GM21423 (cell line): ENCODE measurements around the gene FBXO31.

Experiments
- ATAC-seq: cut with Tn5 transposase; IDR thresholded peaks from one replicate; pipeline ENCODE4 v1.9.1; 2021; ENCODE audit warnings: mild to moderate bottlenecking, moderate library complexity; ENCODE audit not compliant: unreplicated experiment

FBXO31 gene

DNA sequence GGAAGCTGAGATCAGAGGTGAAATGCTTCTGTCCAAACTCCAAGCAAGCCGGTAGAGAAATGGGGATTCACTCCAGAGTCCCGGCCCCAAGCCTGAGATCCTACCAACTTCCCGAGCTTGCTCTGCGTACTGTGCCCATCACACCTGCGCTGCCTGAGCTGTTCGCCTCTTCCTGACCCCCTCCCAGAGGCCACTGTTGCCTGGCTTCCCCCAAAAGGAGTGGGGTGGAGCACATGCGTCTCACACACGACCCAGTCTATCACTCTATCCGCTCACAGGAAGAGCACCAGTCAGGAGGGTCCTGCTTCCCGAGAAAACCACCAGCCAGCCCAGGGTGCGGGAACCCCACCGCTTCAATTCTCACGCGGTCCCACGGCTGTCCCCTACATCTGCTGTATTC is 52.9 kb downstream of the FBXO31 start:
- no peak for ATAC-seq

DNA sequence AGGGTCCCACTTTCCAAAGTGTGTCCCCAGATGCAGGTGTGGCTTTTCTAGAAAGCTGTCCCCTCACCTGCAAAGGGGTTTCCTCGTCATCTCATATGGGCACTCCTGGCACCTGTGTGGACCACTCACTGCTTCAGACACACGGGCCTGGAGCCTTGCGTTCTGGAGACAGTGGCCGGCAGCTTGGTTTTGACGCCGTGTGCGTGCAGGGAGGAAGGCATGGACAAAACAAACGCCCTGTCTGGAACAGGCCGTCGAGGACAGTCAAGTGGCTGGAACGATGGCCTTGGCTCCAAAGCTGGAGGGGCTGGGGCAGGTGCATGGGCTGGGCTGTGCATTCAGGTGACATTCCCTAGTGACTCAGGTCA is 53.3 kb downstream of the FBXO31 start:
- ATAC-seq: no peak

- no peak for ATAC-seq
These were observed 53.9 kb downstream of the FBXO31 start for GRCh38 chr16:87329436-87330256.

DNA sequence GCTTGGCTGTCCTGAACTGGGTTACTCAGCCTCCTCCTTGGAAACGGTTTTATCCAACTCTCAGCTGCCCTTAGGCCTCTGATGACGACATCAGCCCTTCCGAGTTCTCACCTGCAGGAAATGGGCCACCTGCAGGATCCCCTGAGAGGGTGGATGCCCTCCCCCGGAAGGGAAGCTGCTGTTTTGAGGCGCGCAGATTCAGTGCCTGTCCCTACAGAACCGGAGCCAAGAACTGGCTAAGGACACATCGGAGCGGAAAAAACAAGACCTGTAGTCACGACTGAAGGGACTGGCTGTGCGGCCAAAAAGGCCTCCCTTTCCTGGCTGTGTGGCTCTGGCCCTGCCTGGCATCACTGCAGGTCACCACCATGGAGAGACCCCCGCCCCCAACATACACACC is 54.7 kb downstream of the FBXO31 start:
- no peak for ATAC-seq

DNA sequence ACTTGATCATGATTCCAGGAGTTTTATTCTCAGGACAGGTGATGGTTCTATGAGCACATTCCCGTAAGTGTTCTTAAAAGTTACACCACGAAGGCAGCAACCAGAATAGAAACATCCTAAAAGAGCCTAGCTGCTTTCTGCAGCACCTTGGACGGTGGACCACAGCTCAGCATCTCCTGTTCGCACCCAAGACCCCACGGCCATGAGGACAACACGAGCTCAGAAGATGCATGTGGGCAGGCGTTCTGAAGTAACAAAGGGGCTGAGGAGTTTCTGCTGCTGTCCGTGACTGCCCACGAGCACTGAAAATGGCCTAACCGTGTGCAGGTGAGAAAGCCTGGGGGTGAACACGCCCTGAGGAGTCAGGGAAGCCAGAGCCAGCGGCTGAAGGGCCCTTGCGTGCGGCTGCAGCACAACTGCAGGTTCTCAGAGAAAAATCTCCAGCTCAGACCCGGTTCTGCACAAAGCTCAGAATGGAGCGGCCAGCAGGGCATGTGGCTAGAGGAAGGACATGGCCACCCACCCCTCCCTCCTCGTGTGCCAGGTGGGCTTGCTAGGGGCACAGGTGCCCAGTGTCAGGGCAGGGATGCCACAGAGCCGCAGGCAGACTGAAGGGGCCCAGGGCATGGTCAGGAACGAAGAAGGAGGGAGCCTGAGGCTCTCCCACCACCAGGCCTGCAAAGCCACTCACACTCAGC is 55.6 kb downstream of the FBXO31 start:
- ATAC-seq: no peak

DNA sequence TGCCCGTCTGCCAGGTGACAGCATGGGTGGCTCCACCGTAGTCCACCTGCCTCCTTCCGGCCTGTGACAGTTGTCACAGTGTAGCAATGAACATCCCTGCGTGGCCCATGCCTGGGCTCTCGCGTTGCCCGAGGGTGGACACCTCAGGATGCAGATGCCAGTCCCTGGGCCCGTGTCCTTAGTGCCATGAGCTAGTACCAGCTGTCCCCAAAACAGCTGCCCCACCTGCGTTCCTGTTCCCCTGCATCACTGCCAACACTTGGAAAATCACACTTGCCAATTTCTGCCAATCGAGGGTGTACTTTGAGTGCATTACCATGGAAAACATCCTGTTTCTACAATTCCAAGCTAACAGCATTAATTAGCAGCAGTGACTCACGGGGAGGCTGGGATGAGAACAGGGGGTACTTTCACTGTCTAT is 57.4 kb downstream of the FBXO31 start:
- no peak for ATAC-seq

- no peak for ATAC-seq
These were observed 58.1 kb downstream of the FBXO31 start for GRCh38 chr16:87325423-87325858.

GRCh38 chr16:87324411-87325275 is 58.9 kb downstream of the FBXO31 start:
- ATAC-seq: no peak

GRCh38 chr16:87323727-87324410 is 59.7 kb downstream of the FBXO31 start:
- no peak for ATAC-seq

GRCh38 chr16:87322833-87323726 is 60.5 kb downstream of the FBXO31 start:
- ATAC-seq: no peak

- ATAC-seq: no peak
These were observed 61.2 kb downstream of the FBXO31 start for GRCh38 chr16:87322360-87322759.

DNA sequence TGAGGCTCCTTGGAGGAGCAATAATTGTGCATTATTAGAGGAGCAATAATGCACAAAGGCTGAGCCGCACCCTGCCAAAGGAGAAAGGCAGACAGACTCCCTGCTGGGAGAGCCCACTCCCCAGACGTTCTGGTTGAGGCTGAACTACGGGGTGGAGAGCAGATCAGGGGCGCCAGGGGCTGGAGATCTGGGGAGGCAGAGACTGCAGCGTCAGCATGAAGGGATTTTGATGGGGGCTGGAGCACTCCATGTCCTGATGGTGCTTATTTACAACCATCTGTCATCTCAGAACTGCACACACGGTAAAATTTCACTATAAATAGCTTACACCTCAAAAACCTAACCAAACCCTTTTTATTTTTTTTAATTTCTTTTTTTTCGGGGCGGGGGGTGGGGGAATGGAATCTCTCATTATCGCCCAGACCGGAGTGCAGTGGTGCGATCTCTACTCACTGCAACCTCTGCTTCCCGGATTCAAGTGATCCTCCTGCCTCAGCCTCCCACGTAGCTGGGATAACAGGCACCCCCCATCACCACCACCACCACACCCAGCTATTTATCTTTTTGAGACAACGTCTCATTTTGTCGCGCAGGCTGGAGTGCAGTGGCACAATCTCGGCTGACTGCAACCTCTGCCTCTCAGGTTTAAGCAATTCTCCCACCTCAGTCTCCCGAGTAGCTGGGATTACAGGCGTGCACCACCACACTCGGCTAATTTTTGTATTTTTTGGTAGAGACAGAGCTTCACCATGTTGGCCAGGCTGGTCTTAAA is 62.1 kb downstream of the FBXO31 start:
- ATAC-seq: no peak

DNA sequence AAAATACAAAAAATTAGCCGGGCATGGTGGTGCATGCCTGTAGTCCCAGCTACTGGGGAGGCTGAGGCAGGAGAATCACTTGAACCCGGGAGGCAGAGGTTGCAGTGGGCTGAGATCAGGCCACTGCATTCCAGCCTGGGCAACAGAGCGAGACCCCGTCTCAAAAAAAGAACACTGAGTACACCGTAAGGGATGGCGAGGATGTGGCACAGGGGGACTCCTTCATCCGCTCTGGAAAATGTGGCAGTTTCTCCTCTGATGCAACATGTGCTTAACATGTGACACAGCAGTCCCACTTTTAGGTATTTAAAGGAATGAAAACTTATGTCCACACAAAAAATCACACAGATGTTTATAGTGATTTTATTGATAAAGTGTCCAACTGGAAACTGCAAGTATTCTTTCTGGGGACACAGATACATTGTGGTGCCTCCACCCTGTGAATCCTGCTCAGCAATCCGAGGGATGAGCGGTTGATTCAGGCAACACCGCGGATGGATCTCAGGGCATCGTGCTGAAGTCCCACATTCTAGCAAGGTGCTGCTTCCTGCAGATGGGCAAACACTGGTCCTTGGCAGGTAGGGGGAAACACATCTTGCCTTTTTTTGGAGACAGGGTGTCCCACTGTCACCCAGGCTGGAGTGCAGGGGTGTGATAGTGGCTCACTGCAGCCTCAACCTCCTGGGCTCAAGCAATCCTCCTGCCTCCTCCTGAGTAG is 62.9 kb downstream of the FBXO31 start:
- ATAC-seq: no peak

DNA sequence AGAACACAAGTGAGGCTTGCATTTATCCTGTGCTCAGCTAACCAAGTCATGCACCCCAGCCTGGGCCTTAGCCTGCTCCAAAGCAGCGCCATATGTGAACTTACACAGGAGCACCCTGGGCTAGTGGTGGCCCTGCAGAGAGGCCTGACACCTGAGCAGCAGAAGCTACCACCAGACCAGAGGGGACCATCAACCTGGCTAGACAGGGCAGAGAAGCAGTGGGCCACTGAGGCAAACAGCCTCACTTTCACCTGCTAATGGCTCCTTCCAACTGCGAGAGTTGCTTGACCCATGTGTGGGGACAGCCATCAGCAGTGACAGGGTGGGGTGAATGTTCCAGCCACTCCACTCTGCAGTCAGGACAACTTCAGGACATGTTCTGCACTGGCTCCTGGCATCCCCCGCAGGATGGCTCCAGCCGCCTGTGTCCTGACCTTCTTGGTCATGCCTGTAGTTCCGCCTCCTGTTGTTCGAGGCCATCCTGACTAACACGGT is 63.5 kb downstream of the FBXO31 start:
- no peak for ATAC-seq

DNA sequence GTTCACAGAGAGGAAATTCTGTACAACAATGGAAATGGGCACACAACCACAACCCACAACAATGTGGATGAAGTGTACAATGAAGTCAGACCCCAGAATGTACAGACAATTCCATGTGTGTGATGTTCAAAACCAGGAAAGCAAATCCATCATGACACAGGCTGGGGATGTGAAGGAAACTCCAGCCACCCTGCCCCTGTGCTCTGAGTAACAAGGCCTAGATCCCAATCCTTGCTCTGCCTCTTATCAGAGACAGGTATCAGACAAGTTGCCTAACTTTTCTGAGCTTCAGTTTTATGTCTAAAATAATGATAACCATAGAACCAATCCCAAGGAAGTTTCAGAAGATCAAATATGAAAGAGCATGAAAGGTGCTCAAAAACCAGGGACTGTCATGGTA is 64.6 kb downstream of the FBXO31 start:
- no peak for ATAC-seq

GRCh38 chr16:87317750-87318644 is 65.6 kb downstream of the FBXO31 start:
- ATAC-seq: peak; percentile 23
